KOPT-K1 (cell line): ENCODE results near the gene CLPTM1L.
"Not testable (repeated sequence)": the region's sequence is repeated elsewhere in the genome, so short reads cannot be mapped to it uniquely, and the experiment has no call there.

Experiments used
- H3K27ac ChIP-seq: fragments of 200-600 bp; sonication (generic); 2 replicates; pipeline ENCODE4 v1.5.1; 2016; ENCODE audit warnings: antibody characterized with exemption, mild to moderate bottlenecking, low read depth, low read length; ENCODE audit not compliant: poor library complexity, severe bottlenecking
- H3K36me3 ChIP-seq: fragments of 200-600 bp; sonication (generic); 2 replicates; pipeline ENCODE4 v1.5.1; 2017; ENCODE audit warnings: antibody characterized with exemption, mild to moderate bottlenecking, low read length, moderate library complexity; ENCODE audit not compliant: insufficient read depth
- H3K9me3 ChIP-seq: fragments of 200-600 bp; sonication (generic); 2 replicates; pipeline ENCODE4 v1.5.1; 2017; ENCODE audit warnings: antibody characterized with exemption, low read length, mild to moderate bottlenecking; ENCODE audit not compliant: insufficient read depth, poor library complexity, severe bottlenecking

Gene CLPTM1L

GRCh38 chr5:1357946-1358725 is 13.2 kb upstream of the CLPTM1L start:
- H3K36me3 ChIP-seq = no peaks in the 10 kb centered on the region
- no peak overlapping the region for H3K27ac ChIP-seq
- no peaks in the 10 kb centered on the region for H3K9me3 ChIP-seq

GRCh38 chr5:1356873-1357787 is 12.2 kb upstream of the CLPTM1L start:
- Histone ChIP-seq H3K36me3 (no peaks in the 10 kb centered on the region), H3K9me3 (no peaks in the 10 kb centered on the region), H3K27ac (no peak overlapping the region)

DNA sequence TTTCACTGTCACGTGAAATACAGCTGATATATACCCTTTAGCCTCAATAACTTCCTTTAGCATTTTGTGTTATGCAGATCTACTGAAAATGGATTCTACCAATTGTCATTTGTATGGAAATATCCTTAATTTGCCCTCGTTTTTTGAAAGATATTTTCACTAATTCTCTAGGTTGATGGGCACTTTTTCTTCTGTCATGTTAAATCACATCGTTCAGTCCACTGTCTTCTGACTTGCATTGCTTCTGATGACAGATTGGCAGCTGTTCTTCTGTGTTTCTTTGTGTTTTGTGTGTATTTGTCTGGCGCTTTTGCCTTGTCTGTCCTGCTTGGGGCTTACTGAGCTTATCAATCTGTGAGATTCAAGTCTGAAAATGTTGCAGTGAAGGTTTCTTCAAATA is 9.7 kb upstream of the CLPTM1L start:
- Histone ChIP-seq H3K27ac (no peak overlapping the region), H3K9me3 (no peaks in the 10 kb centered on the region), H3K36me3 (no peaks in the 10 kb centered on the region)

GRCh38 chr5:1352231-1353219 is 7.6 kb upstream of the CLPTM1L start:
- Histone ChIP-seq H3K36me3 (no peaks in the 10 kb centered on the region), H3K9me3 (no peaks in the 10 kb centered on the region), H3K27ac (no peak overlapping the region)

DNA sequence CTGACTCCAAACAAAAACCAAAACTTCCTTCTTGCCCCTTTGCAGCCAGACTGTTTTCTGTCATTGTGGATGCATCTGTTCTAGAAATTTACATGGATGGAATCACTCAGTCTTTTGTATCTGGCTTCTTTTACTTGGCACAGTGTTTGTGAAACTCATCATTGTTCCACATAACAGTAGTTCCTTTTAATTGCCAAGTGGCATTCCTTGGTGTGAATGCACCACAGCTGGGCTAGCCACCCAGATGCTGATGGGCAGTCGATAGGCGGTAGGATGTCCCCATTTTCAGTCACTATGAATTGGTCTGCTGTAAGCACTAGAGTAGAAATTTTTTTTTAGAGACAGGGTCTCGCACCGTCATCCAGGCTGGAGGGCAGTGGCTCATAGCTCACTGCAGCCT is 6.3 kb upstream of the CLPTM1L start:
- Histone ChIP-seq H3K9me3 (no peaks in the 10 kb centered on the region), H3K36me3 (no peaks in the 10 kb centered on the region), H3K27ac (no peak overlapping the region)

DNA sequence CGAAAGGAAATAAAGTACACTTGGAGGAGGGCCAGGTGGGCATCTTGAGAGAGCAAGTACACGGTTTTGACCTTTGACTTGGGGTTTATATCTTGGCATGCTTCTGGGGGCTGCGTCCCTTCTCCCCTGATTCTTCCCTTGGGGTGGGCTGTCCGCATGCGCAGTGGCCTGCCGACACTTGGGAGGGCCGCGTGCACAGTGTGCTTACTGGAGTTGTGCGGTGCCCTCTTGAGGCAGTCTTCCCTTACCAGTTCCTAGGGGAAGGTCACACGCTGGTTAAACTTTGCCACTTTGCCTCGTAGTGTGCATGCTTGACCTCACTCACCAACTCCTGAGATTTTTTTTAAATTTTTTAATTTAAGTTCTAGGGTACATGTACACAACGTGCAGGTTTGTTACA is 4.3 kb upstream of the CLPTM1L start:
- H3K9me3 ChIP-seq = no peaks in the 10 kb centered on the region
- no peaks in the 10 kb centered on the region for H3K36me3 ChIP-seq
- H3K27ac ChIP-seq = no peak overlapping the region

DNA sequence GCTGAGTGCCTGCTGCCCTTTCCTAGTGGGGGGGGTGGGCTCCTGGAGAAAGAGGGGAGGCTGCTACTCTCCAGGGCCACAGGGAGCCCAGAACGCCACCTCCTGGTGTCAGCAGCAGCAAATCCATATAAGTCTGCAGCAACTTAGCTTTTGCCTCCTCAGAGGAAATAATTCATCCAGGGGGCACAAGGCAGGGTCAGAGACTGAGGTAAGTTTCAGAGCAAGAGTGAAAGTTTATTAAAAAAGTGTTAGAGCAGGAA is 4.0 kb upstream of the CLPTM1L start:
- Histone ChIP-seq H3K27ac (no peak overlapping the region), H3K9me3 (no peaks in the 10 kb centered on the region), H3K36me3 (no peaks in the 10 kb centered on the region)

DNA sequence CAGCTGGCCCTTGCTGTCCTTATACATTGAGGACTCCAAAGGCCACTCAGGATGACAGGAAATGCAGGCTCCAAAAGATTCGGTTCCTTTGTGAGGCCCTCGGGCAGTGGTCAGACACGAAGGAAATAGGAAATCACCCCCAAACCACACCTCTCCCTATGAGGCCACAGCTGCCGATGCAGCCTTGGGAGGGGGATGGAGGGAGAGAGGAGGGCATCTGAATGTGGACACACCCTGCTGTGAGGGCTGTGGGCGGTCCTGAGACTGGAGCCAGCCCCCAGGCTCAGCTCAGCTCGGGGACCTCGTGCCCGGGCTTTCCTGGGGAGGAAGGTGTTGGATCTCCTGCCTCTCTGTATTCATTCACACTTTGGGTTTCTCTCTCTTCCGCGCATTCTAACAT is 2.7 kb upstream of the CLPTM1L start:
- Histone ChIP-seq H3K36me3 (peaks cover 12% of the 10 kb centered on the region), H3K27ac (no peak overlapping the region), H3K9me3 (no peaks in the 10 kb centered on the region)

- Histone ChIP-seq H3K27ac (no peak overlapping the region), H3K9me3 (no peaks in the 10 kb centered on the region), H3K36me3 (peaks cover 19% of the 10 kb centered on the region)
These were observed 1.9 kb upstream of the CLPTM1L start for GRCh38 chr5:1346627-1347440.

- Histone ChIP-seq H3K27ac (peak overlapping the region; percentile 84), H3K36me3 (peaks cover 27% of the 10 kb centered on the region), H3K9me3 (no peaks in the 10 kb centered on the region)
These were observed 1.2 kb upstream of the CLPTM1L start for GRCh38 chr5:1345876-1346626.

DNA sequence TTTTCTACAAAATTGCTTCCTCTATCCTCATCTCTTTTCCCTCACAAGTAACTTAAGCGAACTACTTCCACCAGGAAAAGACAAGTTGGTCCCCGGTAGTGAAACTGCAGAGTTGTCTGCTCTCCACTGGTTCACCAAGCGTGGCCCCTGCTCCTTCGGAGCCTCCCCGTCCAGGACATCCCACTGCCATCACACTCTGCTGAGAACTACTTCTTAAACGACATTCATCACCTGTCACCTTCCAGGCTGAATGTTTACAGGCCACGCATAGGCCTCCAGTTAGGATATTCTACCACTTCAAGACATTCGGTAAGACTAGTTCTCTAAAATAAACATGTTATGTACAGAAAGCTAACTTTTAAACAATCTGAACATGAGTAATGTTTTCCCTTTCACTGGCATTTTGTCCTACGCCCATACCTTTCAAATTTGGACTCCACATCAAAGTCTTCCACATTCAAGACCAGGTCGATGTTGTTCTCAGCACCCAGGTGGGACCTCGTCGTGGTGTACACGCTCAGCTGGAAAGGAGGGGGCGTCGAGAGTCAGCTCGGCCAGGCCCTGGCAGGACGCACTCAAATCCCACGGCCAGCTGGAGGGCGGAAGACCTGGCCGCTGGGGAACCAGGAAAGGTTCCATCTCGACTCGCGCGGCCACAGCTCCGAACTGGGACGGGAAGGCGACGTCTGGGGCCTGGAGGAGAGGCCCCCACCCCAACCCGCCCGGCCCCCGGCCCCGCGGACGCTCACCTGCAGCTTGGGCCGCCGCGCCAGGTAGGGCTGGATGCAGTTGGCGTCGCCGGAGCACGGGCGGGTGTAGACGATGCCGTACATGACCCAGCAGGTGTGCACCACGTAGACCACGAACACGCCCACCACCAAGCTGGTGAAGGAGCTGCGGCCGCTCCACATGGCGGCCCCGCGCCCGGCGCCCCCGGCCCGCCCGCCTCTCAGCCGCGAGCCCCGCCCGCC is 683 bp downstream of the CLPTM1L start:
- Histone ChIP-seq H3K27ac (peak overlapping the region; percentile 84), H3K36me3 (peaks cover 43% of the 10 kb centered on the region), H3K9me3 (no peaks in the 10 kb centered on the region)

DNA sequence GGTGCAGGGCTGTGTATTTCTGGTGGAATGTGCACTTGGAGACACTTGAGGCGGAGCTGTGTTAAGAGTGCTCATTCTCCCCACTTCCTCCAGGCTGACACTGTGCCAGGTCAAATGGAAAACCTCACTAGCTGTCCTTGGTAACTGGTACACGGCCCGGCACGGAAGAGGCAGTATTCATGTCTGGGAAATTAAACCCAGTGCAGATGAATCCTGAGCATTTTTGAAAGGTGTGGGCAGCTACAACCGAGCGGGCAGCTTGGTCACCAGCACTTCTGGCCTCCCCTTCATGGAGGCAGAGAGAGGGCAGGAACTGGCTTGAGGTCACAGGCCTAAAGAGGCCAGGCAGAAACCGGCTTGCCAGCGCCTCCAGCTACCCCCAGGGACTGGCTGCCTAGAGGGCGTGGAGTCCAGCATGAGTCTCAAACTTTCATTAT is 1.6 kb downstream of the CLPTM1L start:
- peaks cover 52% of the 10 kb centered on the region for H3K36me3 ChIP-seq
- H3K27ac ChIP-seq = no peak overlapping the region
- H3K9me3 ChIP-seq = no peaks in the 10 kb centered on the region

DNA sequence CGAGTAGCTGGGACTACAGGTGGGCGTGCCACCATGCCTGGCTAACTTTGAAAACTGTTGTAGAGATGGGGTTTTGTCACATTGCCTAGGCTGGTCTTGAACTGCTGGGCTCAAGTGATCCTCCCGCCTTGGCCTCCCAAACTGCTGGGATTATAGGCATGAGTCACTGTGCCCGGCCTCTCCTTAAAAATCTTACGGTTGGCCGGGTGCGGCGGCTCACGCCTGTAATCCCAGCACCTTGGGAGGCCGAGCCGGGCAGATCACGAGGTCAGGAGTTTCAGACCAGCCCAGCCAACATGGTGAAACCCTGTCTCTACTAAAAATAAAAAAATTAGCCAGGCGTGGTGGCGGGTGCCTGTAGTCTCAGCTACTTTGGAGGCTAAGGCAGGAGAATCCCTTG is 2.2 kb downstream of the CLPTM1L start:
- H3K36me3 ChIP-seq = peaks cover 58% of the 10 kb centered on the region
- H3K9me3 ChIP-seq, H3K27ac ChIP-seq: not testable (repeated sequence)
